HG03457 (cell line): ENCODE results near the gene TXNIP.

Experiments
- ATAC-seq: cut with Tn5 transposase; IDR thresholded peaks from one replicate; pipeline ENCODE4 v1.9.1; 2021; ENCODE audit warnings: moderate number of reproducible peaks; ENCODE audit not compliant: unreplicated experiment

Gene TXNIP

DNA sequence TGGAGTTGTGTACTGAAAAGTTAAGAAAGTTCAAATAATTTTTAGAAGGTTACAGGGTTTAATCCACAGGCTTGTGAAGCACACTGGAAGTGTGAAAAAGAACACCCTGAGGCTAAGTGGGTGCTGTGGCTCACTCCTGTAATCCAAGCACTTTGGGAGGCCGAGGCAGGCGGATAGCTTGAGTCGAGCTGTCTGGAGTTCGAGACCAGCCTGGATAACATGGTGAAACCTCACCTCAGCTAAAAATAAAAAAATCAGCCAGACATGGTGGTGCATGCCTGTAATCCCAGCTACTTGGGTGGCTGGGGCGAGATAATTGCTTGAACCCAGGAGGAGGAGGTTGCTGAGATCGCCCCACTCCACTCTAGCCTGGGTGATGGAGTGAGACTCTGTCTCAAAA is 9.8 kb downstream of the TXNIP start:
- ATAC-seq, result no peak

DNA sequence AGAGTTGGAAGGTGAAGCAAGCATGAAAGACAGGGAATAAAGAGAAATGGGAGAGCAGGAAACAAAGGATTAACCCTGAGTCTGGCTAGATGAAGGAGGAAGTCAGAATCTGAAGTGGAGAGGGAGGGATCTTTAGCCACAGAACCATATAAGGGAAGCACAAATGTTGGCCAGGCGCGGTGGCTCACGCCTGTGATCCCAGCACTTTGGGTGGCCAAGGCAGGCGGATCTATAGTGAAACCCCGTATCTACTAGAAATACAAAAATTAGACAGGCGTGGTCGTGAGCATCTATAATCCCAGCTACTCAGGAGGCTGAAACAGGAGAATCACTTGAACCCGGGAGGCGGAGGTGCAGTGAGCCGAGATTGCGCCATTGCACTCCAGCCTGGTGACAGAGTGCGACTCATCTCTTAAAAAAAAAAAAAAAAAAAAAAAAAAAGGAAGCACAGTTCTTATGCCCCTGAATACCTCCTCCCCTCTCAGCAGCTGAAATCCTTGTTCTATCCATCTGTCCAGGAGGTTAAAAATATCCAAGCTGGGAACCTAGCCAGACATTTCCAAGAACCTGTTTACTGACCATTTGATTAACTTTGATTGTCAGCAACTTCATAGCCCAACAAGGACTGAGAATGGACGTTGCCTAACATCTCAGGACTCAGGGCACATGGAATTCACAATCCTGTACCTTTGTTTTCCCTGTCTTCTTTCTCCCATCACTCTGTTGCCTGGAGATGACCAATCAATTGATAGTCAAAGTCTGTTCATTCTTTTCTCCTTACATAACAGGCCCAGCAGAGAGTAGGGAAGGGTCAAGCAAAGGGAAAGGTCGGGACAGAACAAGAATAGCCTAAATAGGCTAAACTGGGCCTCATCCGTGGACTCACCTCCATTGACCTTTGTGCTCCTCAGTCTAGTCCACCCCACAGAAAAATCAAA is 10.6 kb downstream of the TXNIP start:
- ATAC-seq, result no peak

DNA sequence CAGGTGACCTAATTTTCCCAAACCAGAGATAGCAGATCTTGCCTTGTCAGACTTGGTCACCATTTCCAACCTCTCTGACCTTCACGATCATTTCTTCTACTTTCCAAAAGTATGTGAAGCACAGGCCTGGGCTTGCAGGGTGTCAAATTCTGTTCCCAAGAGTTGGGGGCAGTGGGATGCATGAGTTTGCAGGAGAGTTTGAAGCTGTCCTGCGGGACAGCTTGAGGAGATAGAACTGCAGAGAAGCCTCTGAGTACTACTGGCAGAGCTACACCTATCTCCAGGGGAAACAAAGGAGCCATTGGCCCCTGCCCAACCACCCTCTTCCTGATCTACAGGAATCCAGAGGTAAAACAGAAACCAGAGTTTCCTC is 11.3 kb downstream of the TXNIP start:
- ATAC-seq, result no peak

DNA sequence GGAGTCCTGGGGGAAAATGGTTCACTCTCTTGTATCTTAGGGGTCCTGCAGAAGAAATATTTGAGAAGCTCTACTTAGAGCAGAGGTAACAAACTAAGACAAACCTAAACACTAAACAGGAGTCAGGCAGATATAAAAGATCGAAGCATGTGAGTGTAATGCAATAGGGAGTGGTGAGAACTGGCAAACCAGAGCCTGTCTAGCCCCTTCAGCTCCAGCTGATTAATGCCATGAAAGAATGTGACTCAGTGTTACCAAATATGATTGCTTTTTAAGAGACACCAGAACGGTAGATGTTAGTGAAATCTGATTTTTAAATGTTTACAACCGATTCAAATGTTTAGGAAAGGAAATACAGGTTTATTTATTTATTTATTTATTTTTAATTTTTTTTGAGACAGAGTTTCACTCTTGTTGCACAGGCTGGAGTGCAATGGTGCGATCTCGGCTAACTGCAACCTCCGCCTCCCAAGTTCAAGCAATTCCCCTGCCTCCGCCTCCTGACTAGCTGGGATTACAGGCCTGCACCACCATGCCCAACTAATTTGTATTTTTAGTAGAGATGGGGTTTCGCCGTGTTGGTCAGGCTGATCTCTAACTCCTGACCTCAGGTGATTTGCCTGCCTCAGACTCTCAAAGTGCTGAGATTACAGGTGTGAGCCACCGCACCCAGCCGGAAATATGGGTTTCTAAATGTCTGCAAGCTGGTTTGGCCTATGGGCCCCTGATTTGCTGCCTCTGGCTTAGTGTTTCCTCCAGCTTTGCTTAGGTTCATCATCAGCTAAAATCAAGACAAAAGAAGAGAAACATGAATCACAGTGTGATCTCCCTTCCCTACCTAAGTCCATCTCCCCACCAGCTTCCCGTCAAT is 12.2 kb downstream of the TXNIP start:
- no peak for ATAC-seq

DNA sequence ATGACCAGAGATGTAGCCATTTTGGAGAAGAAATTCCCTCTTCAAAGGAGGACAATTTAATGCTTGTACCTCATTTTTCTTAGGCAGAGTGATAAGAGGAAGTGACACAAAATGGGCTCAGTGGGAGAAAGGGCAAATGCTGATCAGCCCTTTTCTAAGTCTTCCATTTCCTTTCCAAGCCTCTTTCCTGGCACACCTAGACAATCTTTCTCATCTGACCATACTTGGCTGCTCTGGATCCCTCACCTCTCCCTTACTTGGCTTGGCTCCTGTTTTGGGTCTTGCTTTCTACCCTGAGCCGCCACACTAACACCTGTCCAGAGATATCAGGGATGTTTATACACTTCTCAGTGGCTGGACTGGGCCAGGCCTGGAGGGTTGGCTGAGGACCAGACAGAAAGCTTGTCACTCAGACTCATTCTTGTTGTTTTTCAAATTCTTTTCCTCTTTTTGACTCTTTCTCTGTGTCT is 13.1 kb downstream of the TXNIP start:
- ATAC-seq, result no peak

DNA sequence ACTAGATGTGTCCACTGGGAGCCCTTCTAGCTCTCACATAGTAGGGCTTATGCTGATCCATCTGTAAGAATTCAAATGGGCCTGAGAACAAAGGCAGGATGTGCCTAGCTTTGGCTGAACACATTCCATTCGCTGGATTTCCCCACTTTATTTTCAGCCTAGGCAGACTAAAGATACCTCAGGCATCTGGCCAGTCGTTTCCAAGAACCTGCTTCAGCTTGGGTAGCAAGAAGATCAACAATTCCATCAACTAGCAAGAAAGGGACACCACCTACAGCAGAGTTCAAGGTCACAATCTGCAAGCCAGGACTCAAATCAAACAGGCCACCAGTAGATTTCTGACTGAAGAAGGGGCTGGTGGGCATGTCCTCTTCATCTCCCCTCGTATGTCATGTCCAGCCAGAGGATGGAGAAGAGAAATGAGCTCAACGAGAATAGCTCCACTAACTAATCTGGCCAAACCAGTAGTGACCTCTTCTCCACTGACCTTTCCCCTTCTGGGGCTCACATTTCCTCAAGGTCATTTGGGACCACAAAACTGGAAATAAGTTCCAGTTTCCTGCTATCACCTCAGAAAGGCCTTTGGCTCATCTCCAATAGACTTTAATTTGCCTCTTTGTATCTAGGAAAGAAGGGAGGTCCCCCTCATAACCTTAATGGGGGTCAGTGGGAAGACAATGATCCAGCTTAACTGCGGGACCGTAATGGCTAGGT is 14.2 kb downstream of the TXNIP start:
- no peak for ATAC-seq

DNA sequence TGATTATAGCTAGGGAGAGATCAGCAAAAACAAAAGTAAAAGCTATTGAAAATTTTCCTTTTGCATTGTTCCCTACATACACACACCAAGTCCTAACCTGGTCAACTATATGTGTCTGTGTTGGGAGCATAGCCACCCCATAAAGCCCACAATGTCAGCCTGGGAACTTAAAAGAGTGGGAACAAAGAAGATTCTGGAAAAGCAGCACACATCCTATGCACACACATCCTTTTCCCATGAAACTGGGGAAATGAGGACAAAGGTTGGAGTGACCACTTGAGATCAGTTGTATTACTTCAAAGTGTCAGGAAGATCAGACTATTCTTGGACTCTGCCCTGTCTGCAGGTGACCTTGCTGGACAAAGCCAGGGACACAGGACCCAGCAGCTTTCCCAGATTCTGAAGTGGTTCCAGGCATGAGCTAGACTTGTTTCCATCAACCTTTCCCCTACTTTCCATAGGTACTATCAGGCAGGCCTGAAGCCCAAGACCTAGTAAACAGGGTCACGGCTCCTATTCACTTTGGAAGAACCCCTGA is 15.9 kb downstream of the TXNIP start:
- ATAC-seq, result no peak

DNA sequence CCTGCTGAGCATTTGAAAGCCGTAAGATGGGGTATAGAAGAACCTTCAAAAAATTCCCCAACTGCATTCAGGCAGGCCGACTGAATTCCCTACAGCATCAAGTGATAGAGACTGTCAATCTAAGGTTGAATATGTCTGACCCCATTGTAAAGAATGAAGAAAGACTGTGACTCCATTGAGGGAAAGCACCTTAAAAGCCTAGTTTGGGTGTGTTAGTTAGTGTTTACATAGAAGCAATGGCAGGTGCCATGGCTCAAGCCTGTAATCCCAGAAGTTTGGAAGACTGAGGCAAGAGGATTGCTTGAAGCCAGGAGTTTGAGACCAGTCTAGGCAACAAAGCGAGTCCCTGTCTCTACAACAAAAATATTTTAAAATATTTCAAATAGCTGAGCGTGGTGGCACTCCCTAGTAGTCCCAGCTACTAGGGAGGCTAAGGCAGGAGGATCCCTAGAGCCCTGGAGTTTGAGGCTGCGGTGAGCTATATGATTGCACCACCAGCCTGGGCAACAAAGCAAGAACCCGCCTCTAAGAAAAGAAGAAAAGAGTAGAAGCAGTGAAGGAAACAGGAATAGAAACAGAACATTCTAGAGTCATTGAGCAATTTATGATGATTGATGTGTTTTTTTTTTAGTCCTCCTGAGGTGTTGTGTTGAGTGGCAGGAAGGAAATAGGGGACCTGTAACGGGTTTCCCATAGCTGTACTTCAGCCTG is 16.5 kb downstream of the TXNIP start:
- ATAC-seq, result no peak

DNA sequence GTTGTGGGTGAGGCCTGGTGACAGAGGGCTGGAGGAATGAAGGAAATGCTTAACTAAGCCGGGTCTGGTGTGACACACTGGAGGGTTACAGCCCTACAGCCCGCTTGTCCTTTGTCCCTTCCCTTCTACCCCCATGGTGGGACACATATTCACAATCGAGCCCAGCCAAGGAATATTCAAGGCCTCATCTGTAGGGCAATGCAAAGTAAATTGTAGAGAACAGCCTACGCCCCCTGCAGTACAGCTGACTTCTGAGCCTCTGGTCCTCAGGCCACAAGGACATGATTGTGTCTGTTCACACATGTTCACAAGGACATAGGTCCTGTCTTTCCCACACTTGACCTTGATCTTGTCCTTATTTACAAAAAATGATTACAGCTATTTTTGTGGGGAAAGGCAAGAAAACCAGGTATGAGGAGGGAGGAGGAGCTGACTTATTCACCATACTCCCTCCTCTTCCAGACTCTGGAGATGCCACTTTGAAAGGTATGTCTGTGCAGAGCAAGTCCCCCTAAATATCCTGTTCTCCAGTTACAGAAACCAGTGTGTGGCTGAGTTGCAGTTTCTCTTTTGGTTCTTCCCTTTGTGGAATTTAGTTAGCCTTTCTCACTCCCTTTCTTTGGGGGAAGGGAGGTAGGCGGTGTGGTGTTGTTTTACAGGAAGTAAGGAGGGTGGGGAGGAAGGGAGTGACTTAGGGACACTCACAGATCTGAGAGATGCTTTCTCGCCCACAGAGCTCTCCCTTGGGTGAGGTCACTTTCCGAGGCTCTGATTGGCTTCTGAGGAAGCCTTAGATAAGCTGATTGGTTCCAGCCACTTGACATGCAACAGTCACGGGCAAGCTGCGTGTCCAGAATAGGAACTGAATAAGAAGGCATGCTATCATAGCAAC is 17.3 kb downstream of the TXNIP start:
- ATAC-seq, result peak; percentile 78

DNA sequence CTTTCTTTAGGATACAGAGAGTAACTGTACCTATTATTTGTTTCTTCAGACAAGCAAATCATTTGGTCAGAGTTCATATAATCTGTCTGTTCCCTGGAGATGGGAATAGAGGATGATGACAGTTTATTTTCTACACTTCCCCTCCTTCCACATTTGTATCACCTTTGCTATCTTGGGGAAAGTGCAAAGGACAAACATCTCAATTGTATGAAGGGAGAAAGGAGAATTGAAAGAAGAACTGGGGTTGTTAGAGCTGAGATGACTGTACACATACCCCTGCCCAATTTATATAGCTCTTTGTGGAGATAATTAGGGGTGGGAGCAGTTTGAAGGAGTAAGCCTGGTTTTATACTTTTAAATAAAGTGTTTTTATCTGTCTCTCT is 17.9 kb downstream of the TXNIP start:
- ATAC-seq, result no peak

DNA sequence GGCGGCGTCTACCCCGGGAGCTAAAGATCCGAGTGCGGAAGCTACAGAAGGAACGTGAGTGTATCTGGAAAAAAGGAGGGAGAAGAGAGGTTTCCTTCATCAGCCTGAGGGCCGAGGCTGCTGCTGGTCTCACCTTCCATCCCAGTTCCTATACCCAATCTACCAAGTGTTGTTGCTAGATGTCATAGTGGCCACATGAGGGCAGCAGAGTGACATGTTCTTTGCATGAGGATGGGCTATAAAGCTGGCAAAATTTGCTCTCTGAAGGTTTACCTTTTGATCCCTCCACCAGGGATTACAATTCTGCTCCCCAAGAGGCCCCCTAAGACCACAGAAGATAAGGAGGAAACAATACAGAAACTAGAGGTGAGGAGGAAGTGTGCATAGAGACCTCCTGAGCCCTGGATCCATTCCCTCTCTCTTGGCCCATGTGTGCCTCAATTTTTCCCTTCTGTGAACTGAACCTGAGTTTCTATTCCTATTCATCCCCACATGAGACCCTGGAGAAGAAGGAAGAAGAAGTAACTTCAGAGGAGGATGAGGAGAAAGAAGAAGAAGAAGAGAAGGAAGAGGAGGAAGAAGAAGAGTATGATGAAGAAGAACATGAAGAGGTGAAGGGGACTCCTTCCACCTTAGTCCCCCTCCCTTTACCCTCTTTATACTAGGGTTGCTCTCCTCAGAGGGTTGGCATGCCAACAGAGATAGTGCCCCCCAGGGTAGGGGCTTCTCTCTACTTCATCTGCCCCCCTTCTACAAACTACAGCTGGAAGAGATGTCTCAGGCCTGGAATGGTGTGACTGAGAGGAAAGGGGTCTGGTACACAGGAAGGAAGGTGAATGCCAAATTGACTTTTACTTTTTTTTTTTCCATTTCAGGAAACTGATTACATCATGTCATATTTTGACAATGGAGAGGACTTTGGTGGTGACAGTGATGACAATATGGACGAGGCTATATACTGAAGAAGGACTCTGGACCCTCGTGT is 18.6 kb downstream of the TXNIP start:
- ATAC-seq, result no peak

DNA sequence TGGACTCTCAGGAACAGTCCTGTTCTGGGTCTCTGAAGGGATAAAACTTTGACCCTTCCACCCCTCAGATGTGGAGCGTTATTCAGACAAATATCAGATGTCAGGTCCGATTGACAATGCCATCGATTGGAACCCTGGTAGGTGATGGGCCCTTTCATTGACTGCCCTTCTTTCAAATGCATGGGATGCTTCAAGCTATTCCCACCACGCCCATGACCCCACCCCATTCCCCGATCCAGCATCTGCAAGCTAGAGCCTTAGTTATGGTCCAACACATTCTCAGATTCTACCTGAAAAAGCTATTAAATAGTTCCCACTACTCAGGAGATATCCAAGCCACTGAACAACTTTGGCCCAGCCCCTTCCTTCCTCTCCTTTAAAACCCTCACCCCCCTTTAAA is 19.4 kb downstream of the TXNIP start:
- ATAC-seq, result no peak

DNA sequence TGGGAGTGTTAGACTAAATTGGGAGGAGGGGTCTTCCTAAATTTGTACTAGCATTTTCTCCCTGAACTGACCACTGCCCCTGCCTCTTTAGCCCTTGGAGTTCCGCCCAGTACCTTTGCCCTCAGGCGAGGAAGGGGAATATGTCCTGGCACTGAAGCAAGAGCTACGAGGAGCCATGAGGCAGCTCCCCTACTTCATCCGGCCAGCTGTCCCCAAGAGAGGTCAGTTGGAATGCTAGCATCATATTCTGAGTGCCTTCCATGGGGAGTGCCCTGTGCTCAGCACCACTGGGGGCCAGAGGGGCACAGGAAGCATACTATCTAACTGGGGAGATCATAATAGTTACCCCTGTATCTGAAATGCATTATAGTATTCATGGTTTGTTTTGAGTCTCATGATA is 21.2 kb downstream of the TXNIP start:
- no peak for ATAC-seq

DNA sequence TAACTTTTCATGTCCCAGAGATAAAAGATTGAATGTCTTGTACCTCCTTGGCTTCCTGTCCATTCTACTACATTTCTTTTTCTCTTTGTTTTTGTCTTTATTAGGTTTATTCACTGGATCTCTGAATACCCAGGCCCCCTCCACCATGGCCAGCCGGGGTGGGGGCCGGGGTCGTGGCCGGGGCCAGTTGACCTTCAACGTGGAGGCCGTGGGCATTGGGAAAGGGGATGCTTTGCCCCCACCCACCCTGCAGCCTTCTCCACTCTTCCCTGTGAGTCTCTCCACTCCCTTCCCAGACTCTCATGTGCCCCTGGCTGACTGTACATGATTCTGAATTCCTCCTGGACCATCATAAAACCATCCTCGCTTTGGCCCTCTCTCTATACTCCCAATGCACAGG is 21.7 kb downstream of the TXNIP start:
- no peak for ATAC-seq

DNA sequence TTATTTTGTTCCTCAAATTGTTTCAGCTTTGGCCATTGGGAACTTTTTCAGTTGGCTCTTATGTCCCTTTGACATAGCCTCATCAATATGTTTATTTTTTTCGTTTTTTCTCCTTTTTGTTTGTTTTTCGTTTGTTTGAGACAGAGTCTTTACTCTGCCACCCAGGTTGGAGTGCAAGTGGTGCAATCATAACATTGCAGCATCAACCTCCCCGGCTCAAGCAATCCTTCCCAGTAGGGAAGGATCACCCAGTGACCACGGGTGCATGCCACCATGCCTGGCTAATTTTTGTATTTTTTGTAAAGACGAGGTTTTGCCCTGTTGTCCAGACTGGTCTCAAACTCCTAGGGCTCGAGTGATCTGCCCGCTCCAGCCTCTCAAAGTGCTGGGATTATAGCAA is 23.8 kb downstream of the TXNIP start:
- no peak for ATAC-seq

DNA sequence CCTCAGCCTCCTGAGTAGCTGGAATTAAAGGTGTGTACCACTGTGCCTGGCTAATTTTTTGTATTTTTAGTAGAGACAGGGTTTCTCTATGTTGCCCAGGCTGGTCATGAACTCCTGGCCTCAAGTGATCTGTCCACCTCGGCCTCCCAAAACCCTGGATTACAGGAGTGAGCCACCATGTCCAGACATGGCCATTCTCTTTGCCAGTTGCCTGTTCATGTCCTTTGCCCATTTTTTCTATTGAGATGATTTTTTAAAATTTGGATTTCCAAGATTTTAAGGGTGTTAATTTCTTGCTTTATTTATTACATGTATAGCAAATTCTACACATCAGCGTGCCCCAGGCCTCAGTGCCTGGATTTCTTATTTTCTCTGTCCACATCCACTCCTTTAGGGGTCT is 29.1 kb downstream of the TXNIP start:
- no peak for ATAC-seq

DNA sequence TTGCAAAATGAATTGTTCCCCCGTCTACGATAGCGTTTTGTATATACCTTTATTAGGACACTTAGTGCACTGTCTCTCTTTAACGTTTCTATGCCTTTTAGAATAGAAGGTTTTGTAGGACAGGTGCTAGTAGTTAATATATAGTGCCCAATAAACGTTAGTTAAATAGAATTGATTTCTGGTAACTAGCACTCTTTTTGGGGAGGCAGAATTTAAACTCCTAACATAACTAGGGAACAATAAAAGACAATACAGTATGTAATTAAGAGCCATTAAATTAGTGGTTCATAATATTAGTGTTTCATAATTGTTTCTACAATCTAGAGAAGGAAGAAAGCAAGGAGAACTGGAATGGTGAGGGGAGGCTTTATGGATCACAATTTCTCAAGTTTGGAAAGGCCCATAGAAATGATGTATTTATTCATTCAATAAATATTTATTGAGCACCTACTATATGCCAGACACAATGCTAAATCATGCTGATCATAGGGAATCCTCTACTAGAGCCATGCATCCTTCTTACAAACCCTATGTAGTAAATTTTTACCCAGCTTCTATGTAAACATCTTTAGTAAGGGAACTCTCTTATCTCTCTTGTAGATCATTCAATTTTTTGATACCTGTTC is 31.1 kb downstream of the TXNIP start:
- ATAC-seq, result no peak
